Stimulated activated CD8-positive, alpha-beta memory T cell treated with anti-CD3 and anti-CD28 coated beads, Interleukin-4, amount 100 ng/mL, for 4 hours (primary cell): Measurements from ENCODE around the gene JAK3.
"Not testable (repeated sequence)": the region's sequence is repeated elsewhere in the genome, so short reads cannot be mapped to it uniquely, and the experiment has no call there.

Source experiments
- DNase-seq, 2 donors: peaks; one replicate each; pipeline ENCODE4 v3.0.0-alpha.2; 2020; ENCODE audit warnings: low read depth in 2 of 2, low spot score in 1 of 2

JAK3 gene

GRCh38 chr19:17847538-17848366 lies at the start of gene JAK3:
JAK3 (minus strand) TSS chr19:17847982; CDS start chr19:17844417, 3,565 bp downstream.
- peak; percentile 76 to 82 for DNase-seq

DNA sequence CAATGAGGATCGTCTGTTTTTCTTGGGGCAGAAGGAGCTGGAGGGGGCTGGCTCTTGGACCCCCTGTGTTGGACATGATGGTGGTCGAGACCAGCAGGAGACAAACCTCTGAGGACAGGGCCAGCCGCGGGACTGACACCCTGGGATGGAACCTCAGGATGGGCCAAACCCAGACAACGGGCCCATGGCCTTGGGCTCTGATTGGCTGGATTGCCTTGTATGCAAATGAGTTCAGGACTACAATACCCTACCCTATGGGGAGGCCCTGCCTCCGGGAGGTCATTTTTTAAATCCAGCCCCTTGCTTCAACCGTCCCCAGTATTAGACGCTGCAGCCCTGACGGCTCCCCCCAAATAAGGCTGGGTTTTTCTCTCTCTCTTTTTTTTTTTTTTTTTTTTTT lies 46.0 kb upstream of the JAK3 start:
- DNase-seq, result no peak

DNA sequence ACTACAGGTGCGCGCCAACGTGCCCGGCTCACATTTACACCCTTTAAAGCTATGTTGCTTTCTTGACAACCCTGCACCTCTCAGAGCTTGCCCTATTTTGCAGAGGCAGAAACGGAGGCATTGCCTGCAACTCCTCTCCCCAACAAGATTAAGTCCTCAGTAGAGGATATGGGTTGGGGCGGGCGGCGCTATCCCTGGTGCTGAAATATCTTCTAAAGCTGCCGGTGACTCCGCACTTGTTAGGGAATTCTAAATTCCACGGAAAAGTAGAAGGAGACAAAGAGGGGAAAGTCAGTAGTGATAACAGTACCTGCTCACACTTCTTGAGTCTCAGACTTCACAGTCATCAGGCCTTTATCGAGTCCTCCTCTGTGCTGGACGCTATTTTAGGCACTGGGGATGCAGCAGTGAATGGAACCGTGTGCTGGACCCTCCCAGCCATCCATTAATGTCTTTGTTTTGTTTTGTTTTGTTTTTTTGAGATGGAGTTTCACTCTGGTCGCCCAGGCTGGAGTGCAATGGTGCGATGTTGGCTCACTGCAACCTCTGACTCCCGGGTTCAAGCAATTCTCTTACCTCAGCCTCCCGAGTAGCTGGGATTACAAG lies 41.9 kb upstream of the JAK3 start:
- no peak for DNase-seq

GRCh38 chr19:17888260-17888659 lies 40.5 kb upstream of the JAK3 start:
- no peak for DNase-seq

DNA sequence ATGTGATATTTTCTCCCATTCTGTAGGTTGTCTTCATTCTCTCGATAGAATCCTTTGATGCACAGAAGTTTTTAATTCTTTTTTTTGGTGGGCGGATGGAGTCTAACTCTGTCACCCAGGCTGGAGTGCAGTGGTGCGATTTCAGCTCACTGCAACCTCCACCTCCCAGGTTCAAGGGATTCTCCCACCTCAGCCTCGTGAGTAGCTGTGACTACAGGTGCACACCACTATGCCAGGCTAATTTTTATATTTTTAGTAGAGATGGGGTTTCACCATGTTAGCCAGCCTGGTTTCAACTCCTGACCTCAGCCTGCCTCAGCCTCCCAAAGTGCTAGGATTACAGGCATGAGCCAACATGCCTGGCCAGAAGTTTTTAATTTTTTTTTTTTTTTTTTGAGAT lies 39.4 kb upstream of the JAK3 start:
- DNase-seq, result not testable (repeated sequence)

DNA sequence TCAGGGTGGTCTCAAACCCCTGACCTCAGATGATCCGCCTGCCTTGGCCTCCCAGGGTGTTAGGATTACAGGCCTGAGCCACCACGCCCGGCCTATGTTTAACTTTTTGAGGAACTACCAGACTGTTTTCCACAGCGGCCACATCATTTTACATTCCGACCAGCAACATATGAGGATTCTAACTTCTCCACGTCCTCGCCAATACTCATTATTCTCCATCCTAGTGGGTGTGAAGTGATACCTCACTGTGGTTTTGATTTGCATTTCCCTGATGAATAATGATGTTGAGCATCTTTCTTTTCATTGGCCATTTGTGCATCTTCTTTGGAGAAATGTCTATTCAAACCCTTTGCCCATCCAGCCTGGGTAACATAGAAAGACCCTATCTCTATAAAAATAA lies 38.7 kb upstream of the JAK3 start:
- no peak for DNase-seq

GRCh38 chr19:17883627-17884410 lies 36.0 kb upstream of the JAK3 start:
- no peak for DNase-seq

DNA sequence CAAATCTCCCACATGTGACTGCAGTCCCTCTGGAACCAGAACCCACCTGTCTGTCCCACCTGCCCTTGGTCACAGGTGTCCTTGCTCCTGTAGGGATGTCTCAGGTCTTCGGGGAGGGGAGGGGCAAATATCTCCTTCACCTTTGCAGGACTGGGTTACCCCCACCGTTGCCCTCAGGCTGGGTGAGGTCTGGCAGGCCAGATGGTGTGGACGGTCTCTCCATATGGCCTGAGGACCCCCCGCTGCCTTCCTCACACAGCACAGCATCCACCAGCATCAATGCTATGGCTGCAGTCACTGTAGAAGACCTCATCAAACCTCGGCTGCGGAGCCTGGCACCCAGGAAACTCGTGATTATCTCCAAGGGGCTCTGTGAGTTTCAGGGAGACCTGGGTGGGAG lies 33.9 kb upstream of the JAK3 start:
- DNase-seq, result no peak

- no peak for DNase-seq
These were observed 31.7 kb upstream of the JAK3 start for GRCh38 chr19:17879466-17879865.

DNA sequence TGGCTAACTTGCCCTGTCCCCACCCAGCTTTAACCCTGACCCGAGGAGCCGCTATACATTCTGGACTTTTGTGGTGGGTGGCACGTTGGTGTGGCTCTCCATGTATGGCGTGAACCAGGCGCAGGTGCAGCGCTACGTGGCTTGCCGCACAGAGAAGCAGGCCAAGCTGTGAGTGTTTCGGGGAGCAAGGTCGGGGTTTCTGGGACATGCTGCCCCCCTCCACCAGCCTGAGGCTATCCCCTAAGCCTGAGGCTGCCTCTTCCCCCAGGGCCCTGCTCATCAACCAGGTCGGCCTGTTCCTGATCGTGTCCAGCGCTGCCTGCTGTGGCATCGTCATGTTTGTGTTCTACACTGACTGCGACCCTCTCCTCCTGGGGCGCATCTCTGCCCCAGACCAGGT lies 29.9 kb upstream of the JAK3 start:
- no peak for DNase-seq

- no peak for DNase-seq
These were observed 27.0 kb upstream of the JAK3 start for GRCh38 chr19:17874758-17875135.

DNA sequence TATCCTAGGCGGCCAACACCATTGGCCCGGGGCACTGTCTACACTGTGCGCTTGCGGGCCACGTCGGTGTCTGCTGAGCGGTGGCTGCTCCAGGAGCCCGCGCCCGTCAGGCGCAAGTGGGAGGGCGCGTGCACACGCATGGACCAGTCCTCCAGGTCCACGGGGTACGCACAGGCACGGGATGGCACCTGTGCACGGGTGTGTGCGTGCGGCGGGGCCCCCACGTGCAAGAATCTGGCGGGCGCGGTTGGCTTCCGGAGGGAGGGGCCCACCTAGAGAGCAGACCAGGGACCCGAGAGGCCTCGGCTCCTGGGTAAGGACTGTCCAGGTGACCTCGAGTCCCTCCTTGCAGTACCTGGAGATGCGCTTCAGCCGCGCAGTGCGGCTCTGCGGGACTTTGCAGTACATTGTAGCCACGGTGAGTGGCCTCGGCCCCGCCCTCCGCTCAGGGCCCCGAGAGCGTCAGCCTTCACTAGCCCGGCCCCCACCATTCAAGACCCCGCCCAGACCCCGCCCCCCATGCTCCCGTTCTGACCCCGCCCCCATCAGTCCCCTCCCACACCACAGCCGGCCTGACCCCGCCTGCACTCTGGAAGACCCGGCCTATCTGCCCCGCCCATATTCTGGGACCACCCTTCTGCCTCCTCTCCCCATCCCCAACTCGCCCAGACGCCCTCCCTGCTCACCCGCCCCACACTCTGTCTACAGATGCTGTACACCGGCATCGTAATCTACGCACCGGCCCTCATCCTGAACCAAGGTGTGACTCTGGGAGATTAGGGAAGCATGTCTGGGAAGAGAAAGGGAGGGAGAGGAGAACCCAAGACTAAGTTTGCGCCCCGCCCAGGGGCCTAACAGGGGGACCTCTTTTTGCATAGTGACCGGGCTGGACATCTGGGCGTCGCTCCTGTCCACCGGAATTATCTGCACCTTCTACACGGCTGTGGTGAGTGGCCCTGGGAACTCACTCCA lies 26.3 kb upstream of the JAK3 start:
- no peak for DNase-seq

DNA sequence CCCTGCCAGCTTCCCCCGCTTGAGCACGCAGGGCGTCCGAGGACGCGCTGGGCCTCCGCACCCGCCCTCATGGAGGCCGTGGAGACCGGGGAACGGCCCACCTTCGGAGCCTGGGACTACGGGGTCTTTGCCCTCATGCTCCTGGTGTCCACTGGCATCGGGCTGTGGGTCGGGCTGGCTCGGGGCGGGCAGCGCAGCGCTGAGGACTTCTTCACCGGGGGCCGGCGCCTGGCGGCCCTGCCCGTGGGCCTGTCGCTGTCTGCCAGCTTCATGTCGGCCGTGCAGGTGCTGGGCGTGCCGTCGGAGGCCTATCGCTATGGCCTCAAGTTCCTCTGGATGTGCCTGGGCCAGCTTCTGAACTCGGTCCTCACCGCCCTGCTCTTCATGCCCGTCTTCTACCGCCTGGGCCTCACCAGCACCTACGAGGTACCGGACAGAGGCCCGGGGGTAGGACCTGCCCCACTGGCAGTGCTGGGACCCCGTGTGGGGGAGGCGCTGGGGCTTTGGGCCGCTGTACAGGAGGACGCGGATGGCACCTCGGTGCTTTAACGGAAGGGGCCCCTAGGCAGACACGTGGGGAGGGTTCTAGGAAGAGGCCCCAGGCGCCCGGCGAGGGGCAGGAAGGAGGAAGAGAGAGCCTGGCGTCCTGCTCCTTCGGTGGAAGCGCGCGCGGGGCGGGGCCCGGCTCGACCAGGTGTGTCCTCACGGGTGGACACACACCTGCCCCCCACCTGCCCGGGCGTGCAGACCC lies 24.6 kb upstream of the JAK3 start:
- no peak for DNase-seq

DNA sequence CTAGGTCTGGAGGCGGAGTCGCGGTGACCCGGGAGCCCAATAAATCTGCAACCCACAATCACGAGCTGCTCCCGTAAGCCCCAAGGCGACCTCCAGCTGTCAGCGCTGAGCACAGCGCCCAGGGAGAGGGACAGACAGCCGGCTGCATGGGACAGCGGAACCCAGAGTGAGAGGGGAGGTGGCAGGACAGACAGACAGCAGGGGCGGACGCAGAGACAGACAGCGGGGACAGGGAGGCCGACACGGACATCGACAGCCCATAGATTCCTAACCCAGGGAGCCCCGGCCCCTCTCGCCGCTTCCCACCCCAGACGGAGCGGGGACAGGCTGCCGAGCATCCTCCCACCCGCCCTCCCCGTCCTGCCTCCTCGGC lies 24.1 kb upstream of the JAK3 start, which contains the start of gene SLC5A5:
TSS of gene SLC5A5 (plus strand) at position 68 of the 373 bp plus-strand sequence. CDS start 375 bp downstream, outside the sequence.
- DNase-seq, result no peak

- no peak for DNase-seq
These were observed 23.5 kb upstream of the JAK3 start for GRCh38 chr19:17871032-17871877.

DNA sequence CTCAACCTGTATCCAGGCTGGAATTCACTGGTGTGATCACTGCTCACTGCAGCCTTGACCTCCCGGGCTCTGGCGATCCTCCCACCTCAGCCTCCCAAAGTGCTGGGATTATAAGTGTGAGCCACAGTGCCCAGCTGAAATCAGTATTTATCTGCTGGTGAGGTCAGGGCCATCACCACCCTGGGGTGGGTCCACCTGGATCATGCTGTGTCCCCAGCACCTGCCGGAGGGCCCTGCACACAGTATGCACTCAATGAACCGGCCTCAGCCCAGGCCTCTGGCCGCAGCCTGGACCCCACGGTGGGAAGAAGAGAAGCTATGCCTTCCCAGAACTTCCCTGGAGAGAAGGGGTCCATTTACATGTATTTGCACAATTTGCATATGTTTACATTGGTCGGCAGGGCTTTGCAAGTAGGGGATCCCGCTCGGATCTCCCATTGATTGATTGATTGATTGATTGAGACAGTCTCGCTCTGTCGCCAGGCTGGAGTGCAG lies 21.4 kb upstream of the JAK3 start:
- no peak for DNase-seq

DNA sequence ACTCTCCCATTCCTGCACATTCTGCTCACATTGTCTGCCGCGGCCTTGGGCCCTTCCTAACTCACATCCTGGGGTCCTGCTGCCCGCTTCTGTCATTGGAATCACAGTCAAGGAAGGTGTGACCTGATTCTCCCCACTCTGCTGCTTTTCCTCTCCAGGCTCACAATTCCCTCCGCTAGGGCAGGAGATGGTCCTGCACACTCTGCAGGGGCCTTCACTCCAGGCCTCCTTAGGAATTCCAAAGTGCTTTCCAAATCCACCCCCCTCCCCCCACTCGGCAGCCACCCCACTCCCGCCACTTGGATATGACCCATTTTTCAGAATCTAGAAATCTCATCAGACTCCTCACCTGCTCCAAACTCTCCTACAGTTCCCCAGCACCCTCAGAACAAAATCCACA lies 20.9 kb upstream of the JAK3 start:
- DNase-seq, result no peak

- DNase-seq, result no peak
These were observed 19.2 kb upstream of the JAK3 start for GRCh38 chr19:17866964-17867486.
